ENCODE results near the gene IPP.

The IPP gene

GRCh38 chr1:45659222-45659621, 91.2 kb downstream of the IPP start:
- no peaks in the 10 kb centered on the region for H3K9me3 ChIP-seq
- H3K27me3 ChIP-seq, result no peaks in the 10 kb centered on the region
- H3K4me1 ChIP-seq (ENCODE audit: control insufficient read depth in 1 of 2, insufficient read depth in 1 of 2, low read depth in 1 of 2, low read length in 1 of 2), result no peaks in the 10 kb centered on the region
- no peak overlapping the region for H3K4me3 ChIP-seq (ENCODE audit: low read depth in 1 of 2, low read length in 1 of 2)
- peak overlapping the region; percentile 16 for H3K27ac ChIP-seq
- TF ChIP-seq, protein P1, sequence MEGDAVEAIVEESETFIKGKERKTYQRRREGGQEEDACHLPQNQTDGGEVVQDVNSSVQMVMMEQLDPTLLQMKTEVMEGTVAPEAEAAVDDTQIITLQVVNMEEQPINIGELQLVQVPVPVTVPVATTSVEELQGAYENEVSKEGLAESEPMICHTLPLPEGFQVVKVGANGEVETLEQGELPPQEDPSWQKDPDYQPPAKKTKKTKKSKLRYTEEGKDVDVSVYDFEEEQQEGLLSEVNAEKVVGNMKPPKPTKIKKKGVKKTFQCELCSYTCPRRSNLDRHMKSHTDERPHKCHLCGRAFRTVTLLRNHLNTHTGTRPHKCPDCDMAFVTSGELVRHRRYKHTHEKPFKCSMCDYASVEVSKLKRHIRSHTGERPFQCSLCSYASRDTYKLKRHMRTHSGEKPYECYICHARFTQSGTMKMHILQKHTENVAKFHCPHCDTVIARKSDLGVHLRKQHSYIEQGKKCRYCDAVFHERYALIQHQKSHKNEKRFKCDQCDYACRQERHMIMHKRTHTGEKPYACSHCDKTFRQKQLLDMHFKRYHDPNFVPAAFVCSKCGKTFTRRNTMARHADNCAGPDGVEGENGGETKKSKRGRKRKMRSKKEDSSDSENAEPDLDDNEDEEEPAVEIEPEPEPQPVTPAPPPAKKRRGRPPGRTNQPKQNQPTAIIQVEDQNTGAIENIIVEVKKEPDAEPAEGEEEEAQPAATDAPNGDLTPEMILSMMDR (IDR thresholded peaks at IDR 0.05), result no peak
- H3K36me3 ChIP-seq, result peaks cover 65% of the 10 kb centered on the region

DNA sequence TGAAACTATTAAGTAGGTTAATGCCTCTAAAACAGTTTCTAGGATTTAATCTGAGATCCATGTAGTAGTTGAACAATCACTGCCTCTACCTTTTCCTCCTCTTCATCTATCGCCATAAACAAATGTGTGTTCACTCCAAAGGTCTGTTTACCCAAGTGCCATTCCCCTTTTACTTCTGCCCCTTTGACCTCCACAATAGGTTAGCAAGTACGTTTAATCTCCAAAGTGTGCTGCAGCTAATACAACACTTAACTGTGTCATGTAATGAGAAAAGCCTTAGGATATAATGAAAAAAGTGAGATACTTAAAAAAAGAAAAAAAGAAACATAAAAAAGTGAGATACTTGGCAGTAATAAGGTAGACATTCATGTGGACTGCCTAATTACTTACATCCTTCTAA, 92.3 kb downstream of the IPP start:
- no peaks in the 10 kb centered on the region for H3K4me1 ChIP-seq (ENCODE audit: control insufficient read depth in 1 of 2, insufficient read depth in 1 of 2, low read depth in 1 of 2, low read length in 1 of 2)
- H3K36me3 ChIP-seq, result peaks cover 76% of the 10 kb centered on the region
- no peak overlapping the region for H3K27ac ChIP-seq
- no peaks in the 10 kb centered on the region for H3K27me3 ChIP-seq
- H3K9me3 ChIP-seq, result no peaks in the 10 kb centered on the region
- no peak overlapping the region for H3K4me3 ChIP-seq (ENCODE audit: low read depth in 1 of 2, low read length in 1 of 2)
- TF ChIP-seq, protein P1 (IDR thresholded peaks at IDR 0.05), result no peak

DNA sequence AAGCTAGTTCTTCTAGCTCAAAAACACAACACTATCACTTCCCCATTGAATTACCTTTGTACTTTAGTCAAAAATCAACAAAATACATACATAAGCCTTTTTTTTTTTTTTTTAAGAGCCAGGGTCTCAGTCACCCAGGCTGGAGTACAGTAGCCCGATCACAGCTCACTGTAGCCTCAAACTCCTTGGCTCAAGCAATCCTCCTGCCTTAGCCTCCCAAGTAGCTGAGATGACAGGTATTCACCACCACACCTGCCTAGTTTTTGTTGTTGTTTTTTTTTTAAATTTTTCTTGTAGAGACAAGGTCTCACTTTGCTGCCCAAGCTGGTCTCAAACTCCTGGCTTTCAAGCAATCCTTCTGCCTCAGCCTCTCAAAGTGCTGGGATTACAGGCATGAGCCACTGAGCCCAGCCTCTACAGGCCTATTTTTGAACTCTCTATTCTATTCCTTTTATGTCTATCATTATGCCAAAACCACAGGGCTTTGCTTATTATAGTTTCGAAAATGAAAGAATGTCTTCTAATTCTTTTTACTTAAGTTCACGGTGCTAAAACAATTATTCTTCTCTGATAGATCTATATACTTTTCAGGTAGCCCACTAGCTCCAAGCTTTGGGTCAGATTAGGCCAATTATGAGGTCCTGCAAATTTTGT, 93.8 kb downstream of the IPP start:
- TF ChIP-seq, protein P1 (IDR thresholded peaks at IDR 0.05), result no peak
- H3K27me3 ChIP-seq, result no peaks in the 10 kb centered on the region
- H3K27ac ChIP-seq, result no peak overlapping the region
- H3K36me3 ChIP-seq, result peaks cover 90% of the 10 kb centered on the region
- H3K4me3 ChIP-seq (ENCODE audit: low read depth in 1 of 2, low read length in 1 of 2), result no peak overlapping the region
- no peaks in the 10 kb centered on the region for H3K4me1 ChIP-seq (ENCODE audit: control insufficient read depth in 1 of 2, insufficient read depth in 1 of 2, low read depth in 1 of 2, low read length in 1 of 2)
- H3K9me3 ChIP-seq, result no peaks in the 10 kb centered on the region

DNA sequence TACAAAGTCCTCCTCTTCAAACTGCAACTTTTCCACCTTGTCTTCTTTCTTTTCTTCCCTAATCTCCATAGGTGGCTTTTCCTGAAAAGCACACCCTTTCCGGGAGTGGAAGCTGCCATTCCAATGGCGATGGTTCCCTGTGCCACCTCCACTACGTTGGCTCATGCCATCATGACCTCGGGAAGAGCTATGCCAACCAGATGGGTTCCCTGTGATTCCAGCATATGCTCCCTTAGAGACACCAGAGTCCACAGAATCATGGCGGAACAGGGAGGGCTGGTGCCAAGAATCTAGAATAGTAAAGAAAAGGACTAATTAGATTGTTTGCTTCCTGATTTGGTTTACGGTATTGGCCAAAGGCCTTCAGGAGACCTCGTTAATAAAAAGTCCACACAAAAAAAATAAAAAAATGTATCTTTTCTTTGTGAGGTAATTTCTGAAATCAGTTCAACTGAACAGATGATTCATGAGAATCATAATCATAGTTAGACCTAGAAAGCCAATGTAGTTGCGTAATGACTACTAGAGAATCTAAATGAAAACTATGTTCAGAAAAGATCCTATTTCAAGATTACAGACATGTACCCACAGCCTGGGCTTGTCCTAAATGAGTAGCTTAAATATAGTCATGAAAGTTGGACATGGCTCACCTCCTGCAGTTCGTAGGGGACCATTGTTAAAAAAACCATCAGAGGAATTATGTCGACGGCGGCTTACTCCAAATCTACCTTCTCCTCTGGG, 95.7 kb downstream of the IPP start:
- Histone ChIP-seq H3K27me3 (no peaks in the 10 kb centered on the region), H3K27ac (no peak overlapping the region), H3K36me3 (peaks cover 94% of the 10 kb centered on the region), H3K9me3 (no peaks in the 10 kb centered on the region), H3K4me3 (ENCODE audit: low read depth in 1 of 2, low read length in 1 of 2) (no peak overlapping the region), H3K4me1 (ENCODE audit: control insufficient read depth in 1 of 2, insufficient read depth in 1 of 2, low read depth in 1 of 2, low read length in 1 of 2) (no peaks in the 10 kb centered on the region)
- TF ChIP-seq, protein P1 (IDR thresholded peaks at IDR 0.05), result no peak
